Esophagus muscularis mucosa (tissue), 4 donors: ENCODE data around the gene CHI3L2. TPM values are rescaled to one million over a fixed set of nuclear protein-coding genes. Genes with fewer than 3 reads are reported as not detected.
A peak's percentile ranks its signal among the peaks of the same experiment; 100 is the strongest.

Experiments used
- DNase-seq: peaks from one replicate; pipeline ENCODE4 v3.0.0-alpha.2; 2017; ENCODE audit errors: extremely low spot score
- H3K27ac ChIP-seq, 4 donors: fragments of 200-600 bp; sonication (generic); replicated peaks in 1 of 4; 1 replicate in 3 of 4; 2 replicates in 1 of 4; pipeline ENCODE4 v1.5.1; 2016 to 2019; ENCODE audit warnings: mild to moderate bottlenecking in 1 of 4
- H3K27me3 ChIP-seq, 4 donors: fragments of 200-600 bp; sonication (generic); one replicate each; pipeline versions ENCODE4 v1.5.1 to v1.6.0; 2016 to 2019
- H3K36me3 ChIP-seq, 4 donors: fragments of 200-600 bp; sonication (generic); one replicate each; pipeline ENCODE4 v1.5.1; 2016 to 2019
- H3K4me1 ChIP-seq, 4 donors: fragments of 200-600 bp; sonication (generic); one replicate each; pipeline ENCODE4 v1.5.1; 2016 to 2019
- H3K4me3 ChIP-seq, 4 donors: fragments of 200-600 bp; sonication (generic); 1 replicate in 2 of 4; 2 replicates in 2 of 4; pipeline ENCODE4 v1.5.1; 2016 to 2019; ENCODE audit warnings: mild to moderate bottlenecking in 4 of 4, moderate library complexity in 1 of 4
- H3K9me3 ChIP-seq, 4 donors: fragments of 200-600 bp; sonication (generic); 1 replicate in 3 of 4; 2 replicates in 1 of 4; pipeline ENCODE4 v1.5.1; 2016 to 2019
- EP300 ChIP-seq: sonication (generic); formaldehyde crosslinking; IDR thresholded peaks from one replicate; pipeline ENCODE4 v1.6.1; 2017; ENCODE audit warnings: antibody characterized with exemption
- POLR2A ChIP-seq: fragments of 450-650 bp; IDR thresholded peaks from one replicate; pipeline ENCODE4 v1.6.1; 2017; ENCODE audit warnings: antibody characterized with exemption, moderate library complexity, mild to moderate bottlenecking, low read depth
- POLR2AphosphoS5 ChIP-seq, 2 donors: sonication (generic); formaldehyde crosslinking; IDR thresholded peaks; one replicate each; pipeline ENCODE4 v1.6.1; 2017; ENCODE audit warnings: antibody characterized with exemption in 2 of 2
- WGBS: methylation state at CpG from one replicate; pipeline ENCODE4 v1.1.5; 2018; 5-methylcytosine and 5-hydroxymethylcytosine counted together
- intact Hi-C: fragments of 100-400 bp; cut with DNase I; formaldehyde crosslinking; loops from one replicate; pipeline ENCODE4 v1.15.1; 2023
- total RNA-seq, 4 donors: library from RNA; depleted of rRNA; stranded (reverse); fragments of >200 nt; gene quantifications; one replicate each; pipeline versions ENCODE4 v1.1.0 to v1.2.1, GENCODE V29; 2016
- TF ChIP-seq, protein P1 (sequence below), 3 experiments: fragments of 200-600 bp in 2 of 3; fragments of 450-650 bp in 1 of 3; sonication (generic) in 2 of 3; IDR thresholded peaks; one replicate each; pipeline ENCODE4 v1.5.1; 2017 to 2019; ENCODE audit warnings: antibody characterized with exemption in 3 of 3, mild to moderate bottlenecking in 2 of 3, moderate library complexity in 1 of 3

CHI3L2 gene
- total RNA-seq, 4 donors from 2014 or later, result 1.7 to 5.4 TPM; not detected in 2

DNA sequence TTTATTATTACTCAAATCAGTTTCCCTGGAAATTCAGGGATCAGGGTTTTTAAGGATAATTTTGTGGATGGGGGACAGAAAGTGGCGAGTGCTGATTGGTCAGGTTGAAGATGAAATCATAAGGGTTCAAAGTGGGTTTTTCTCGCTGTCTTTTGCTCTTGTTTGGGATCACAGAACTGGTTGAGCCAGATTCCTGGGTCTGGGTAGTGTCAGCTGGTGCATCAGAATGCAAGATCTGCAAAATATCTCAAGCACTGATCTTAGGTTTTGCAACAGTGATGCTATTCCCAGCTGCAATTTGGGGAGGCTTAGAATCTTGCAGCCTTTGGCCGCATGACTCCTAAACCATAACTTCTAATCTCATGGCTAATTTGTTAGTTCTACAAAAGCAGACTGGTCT, 9.3 kb downstream of the CHI3L2 start:
- H3K27me3 ChIP-seq, result peaks cover 0 to 8% (median 0%) of the 10 kb centered on the region in 4 donors
- H3K4me3 ChIP-seq, result no peak overlapping the region
- intact Hi-C loops, result no loop called here
- H3K4me1 ChIP-seq, result no peaks in the 10 kb centered on the region
- H3K27ac ChIP-seq, result no peak overlapping the region
- TF ChIP-seq, protein P1, sequence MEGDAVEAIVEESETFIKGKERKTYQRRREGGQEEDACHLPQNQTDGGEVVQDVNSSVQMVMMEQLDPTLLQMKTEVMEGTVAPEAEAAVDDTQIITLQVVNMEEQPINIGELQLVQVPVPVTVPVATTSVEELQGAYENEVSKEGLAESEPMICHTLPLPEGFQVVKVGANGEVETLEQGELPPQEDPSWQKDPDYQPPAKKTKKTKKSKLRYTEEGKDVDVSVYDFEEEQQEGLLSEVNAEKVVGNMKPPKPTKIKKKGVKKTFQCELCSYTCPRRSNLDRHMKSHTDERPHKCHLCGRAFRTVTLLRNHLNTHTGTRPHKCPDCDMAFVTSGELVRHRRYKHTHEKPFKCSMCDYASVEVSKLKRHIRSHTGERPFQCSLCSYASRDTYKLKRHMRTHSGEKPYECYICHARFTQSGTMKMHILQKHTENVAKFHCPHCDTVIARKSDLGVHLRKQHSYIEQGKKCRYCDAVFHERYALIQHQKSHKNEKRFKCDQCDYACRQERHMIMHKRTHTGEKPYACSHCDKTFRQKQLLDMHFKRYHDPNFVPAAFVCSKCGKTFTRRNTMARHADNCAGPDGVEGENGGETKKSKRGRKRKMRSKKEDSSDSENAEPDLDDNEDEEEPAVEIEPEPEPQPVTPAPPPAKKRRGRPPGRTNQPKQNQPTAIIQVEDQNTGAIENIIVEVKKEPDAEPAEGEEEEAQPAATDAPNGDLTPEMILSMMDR (IDR thresholded peaks at IDR 0.05), result no peak
- TF ChIP-seq POLR2A (no peak), EP300 (no peak), POLR2AphosphoS5 (IDR thresholded peaks at IDR 0.05) (no peak)
- H3K36me3 ChIP-seq, result no peaks in the 10 kb centered on the region
- no peaks in the 10 kb centered on the region for H3K9me3 ChIP-seq
- no peak for DNase-seq
- WGBS, result 85% methylated on average over 3 of the region's 3 CpGs

GRCh38 chr1:111238056-111238795, 10.7 kb downstream of the CHI3L2 start:
- Histone ChIP-seq H3K4me3 (no peak overlapping the region), H3K4me1 (no peaks in the 10 kb centered on the region), H3K36me3 (no peaks in the 10 kb centered on the region), H3K9me3 (no peaks in the 10 kb centered on the region), H3K27ac (no peak overlapping the region), H3K27me3 (peaks cover 0 to 8% (median 0%) of the 10 kb centered on the region in 4 donors)
- TF ChIP-seq EP300, result no peak
- no peak for TF ChIP-seq POLR2AphosphoS5 (IDR thresholded peaks at IDR 0.05)
- no peak for TF ChIP-seq POLR2A
- TF ChIP-seq, protein P1 (IDR thresholded peaks at IDR 0.05), result no peak
- 90% methylated on average over 5 of the region's 5 CpGs for WGBS
- no peak for DNase-seq
- intact Hi-C loops, result no loop called here

DNA sequence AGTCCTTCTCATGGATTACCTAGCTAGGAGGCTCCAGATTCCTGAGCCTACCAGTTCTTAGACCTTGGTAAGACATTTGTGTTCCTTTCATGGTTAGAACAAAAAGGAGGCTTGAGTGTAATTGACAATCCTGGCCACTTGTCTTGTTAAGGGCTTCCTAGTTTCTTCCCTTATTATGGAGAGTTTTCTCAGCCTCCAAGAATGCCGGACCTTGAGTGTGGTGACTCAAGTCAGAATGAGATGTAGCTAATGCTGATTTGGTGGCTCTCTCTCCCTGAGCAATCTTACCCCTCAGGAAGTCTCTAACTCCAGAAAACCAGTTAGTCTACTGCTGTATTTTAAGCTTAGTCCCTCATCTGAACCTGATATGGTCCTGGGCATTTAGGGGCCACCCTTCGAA, 14.3 kb downstream of the CHI3L2 start:
- Histone ChIP-seq H3K27ac (no peak overlapping the region), H3K27me3 (no peaks in the 10 kb centered on the region), H3K4me1 (no peaks in the 10 kb centered on the region), H3K4me3 (no peak overlapping the region), H3K36me3 (no peaks in the 10 kb centered on the region), H3K9me3 (no peaks in the 10 kb centered on the region)
- DNase-seq, result peak; percentile 31
- TF ChIP-seq EP300, result no peak
- TF ChIP-seq, protein P1 (IDR thresholded peaks at IDR 0.05), result no peak
- TF ChIP-seq POLR2A, result no peak
- TF ChIP-seq POLR2AphosphoS5 (IDR thresholded peaks at IDR 0.05), result no peak
- 68% methylated on average over 2 of the region's 2 CpGs for WGBS
- intact Hi-C loops, result no loop called here

DNA sequence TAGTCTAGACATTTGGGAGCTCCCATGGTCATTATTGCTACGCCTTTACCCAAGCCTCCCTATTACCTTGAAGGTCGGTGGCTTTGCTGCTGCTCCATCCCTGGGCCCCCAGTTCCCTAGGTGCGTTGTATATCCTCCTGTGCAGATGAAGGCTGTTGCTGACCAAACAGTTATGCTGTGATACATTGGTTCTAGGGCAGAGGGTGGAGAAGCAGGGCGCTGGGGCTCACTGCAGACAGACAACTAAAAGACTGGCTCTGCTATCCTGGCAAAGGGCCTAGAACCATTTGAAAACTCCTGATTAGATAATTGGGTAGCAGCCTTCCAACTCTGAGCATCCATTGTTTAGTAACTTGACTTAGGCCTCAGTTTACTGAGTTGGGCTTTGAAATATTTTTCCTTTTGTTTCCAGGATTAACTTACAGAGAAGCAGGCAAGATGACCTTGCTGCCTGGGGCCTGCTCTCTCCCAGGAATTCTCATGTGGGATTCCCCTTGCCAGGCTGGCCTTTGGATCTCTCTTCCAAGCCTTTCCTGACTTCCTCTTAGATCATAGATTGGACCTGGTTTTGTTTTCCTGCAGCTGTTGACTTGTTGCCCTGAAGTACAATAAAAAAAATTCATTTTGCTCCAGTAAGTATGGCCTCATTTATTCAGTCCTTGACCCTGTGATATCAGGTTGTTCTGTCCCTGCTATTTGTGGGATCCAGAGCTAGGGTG, 15.5 kb downstream of the CHI3L2 start:
- 51% methylated on average over 4 of the region's 4 CpGs for WGBS
- H3K4me3 ChIP-seq, result no peak overlapping the region
- intact Hi-C loops, result no loop called here
- H3K4me1 ChIP-seq, result no peaks in the 10 kb centered on the region
- peak; percentile 62 for DNase-seq
- no peaks in the 10 kb centered on the region for H3K27me3 ChIP-seq
- TF ChIP-seq POLR2A, result no peak
- no peak for TF ChIP-seq EP300
- no peak for TF ChIP-seq POLR2AphosphoS5 (IDR thresholded peaks at IDR 0.05)
- TF ChIP-seq, protein P1 (IDR thresholded peaks at IDR 0.05), result no peak
- H3K9me3 ChIP-seq, result no peaks in the 10 kb centered on the region
- no peak overlapping the region for H3K27ac ChIP-seq
- H3K36me3 ChIP-seq, result no peaks in the 10 kb centered on the region
